NT2/D1 (cell line): Measurements from ENCODE around the gene MBD2.

Experiments used
- SUZ12 ChIP-seq: IDR thresholded peaks from 2 replicates; pipeline ENCODE4 v1.6.1; 2011; ENCODE audit not compliant: insufficient read length, insufficient read depth; ENCODE audit errors: extremely low read depth
- YY1 ChIP-seq: IDR thresholded peaks from 2 replicates; pipeline ENCODE4 v1.6.1; 2011; ENCODE audit not compliant: insufficient read length, insufficient read depth
- ZNF274 ChIP-seq: IDR thresholded peaks from 2 replicates; pipeline ENCODE4 v1.6.1; 2011; ENCODE audit warnings: mild to moderate bottlenecking, low read depth, low read length

DNA sequence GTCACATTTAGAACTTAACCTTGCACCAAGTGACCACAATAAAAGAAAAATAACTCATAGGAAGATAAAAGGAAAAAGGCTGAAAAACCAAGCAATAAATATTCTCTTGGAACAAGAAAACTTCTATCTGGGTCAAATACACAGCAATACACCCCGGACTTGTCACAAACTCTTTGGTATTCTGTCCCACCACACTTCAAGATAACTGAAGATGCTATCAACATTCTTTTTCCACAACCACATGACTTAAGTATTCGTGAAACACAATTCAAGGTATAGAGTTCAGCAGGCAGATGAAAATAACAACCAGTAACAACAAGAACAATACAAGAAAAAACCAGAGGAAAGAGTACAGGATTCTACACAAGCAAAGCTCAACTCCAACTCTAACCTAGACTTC is 18.0 kb downstream of the MBD2 start:
- TF ChIP-seq SUZ12 (no peak), ZNF274 (no peak), YY1 (no peak)
